NCI-H1105 treated with DMSO at 0.1 percent for 48 hours (cell line): ENCODE data around the gene EFCAB6.

ENCODE experiments used
- DNase-seq: peaks from one replicate; lab custom pipeline; 2025; lab: John Stamatoyannopoulos, UW

EFCAB6 gene

DNA sequence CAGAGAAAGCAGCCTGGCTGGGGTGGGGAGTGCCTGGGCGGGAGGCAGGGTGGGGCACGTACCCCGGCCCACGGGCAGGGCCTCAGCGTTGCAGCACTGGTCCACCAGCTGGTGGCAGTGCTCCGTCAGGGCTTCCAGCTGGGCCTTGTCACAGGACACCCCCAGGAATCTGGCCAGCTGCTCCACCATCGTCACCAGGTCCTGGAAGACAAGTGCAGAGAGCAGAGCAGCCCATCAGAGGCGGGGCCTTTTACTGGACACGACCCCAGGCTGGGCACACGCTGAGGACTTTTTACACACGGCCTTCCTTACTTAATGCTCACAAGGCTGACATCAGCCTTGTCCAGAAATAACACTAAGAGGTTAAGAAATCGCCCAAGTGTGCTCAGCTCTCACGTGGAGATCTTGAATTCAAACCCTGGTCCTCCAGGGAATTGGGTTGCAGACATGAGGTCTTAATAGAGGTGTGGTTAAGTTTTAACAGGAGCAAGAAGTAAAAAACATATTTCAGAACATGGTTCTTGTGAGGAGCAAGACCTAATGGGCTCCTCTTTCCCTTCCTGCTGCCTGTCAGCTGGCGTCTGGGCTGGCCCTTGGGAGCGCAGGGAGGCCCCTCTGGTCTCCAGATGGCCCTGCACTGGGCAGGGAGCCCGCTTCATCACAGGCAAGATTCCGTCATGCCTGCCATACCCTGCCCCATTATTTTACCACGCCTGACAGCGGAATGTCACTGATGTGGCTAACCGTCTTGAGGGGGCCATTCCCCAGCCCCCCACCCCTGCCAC lies 17.1 kb upstream of the EFCAB6 start:
- no peak for DNase-seq

DNA sequence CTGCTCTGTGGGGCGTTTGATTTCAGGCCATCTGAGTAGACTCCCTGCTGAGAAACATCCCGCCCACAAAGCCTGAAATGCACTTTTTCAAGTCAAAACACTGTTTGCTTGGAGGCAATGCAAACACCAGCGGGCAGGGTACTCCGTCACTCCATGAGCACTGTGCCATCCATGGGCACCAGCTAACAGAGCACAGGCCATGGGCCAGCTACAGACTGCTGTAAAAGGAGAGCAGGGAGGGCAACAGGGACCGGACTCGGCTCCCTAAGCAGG lies 16.6 kb upstream of the EFCAB6 start:
- DNase-seq, result no peak

DNA sequence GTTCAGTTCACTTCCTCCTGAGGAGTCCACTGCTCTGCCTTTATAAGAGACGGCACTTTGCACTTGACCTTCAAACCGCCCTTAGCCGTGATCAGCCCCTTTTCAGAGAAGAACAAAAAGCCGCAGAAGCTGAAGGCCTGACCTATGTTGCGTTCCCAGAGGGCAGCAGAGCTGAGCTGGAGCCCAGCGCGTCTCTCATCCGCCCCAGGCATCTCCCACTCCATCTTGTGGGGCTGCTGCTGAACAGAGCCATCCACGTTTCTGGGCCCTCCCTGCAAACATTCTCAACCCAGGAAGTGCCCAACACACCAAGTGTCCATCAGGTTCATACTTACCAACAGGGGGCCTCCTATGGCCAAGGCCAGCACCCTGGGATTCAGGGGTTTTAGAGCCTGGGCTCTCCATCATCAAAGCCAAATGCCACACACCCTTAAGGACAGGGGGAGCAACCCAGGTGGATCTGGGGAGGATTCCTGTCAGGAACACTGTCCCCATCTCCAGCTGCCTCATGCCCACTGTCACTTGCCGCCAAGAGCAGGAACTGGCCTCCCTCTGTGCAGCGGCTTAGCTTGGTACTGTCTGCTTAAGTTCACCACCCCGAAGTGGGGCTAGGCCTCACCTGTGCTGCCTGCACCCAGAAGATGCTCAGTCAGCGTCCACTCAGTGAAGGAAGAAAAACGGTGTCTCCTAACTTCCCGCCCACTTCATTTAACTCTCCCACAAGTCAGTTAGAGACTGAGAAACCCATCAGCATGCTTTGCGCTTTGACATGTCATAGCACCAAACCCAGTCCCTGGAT lies 16.0 kb upstream of the EFCAB6 start:
- DNase-seq, result no peak

DNA sequence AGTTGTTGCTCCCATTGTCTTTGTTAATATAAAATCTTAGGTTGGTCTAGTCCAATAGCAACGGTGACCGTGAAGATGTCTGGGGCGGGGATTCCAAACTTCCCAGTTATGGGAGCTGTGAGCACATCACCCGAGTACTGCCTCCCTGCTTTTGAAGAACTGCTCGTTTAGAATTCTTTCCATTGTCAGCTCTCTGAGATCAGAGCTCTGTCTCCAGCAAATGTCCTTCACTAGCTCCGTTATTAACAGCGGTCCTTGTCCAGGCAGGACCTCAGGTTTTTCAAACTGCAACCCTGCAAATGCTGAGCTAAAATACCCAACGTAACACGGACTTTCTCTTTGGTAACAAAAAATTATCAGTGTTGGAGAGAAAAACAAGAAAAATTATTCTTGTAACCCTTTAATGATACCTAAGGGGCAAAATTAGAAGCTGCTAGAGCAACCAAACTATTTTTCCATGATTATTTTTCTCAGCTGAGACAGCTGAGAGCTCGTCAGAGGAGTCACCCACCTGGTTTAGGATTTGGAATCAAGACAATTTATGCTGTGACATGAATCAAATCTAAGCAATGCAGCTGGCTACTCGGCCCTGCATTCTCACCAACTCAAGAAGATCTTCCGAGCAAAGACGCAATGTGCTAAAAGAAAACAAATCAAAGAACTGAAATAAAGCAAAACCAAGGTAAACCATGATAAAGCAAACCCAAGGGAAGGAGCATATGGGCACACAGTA lies 15.1 kb upstream of the EFCAB6 start:
- no peak for DNase-seq

GRCh38 chr22:43826142-43827002 lies 14.3 kb upstream of the EFCAB6 start:
- no peak for DNase-seq

DNA sequence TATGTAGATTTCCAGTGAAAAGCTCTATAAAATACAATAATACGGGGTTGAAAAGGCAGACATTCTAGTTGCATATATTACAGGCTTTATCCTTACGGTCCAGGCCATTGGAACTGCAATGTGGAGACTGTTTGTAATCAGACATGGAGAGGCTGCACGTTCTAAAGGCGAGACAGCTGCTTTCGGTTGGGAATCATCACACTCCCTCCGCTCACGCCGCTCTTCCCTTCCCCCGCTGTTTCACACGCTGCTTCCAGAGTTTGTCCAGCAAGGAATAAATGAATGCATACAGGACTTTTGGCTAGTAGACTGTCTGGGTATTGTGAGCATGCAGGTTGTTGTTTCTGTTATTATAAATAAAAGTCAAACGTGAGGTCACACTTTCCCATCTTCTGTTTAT lies 13.5 kb upstream of the EFCAB6 start:
- no peak for DNase-seq

DNA sequence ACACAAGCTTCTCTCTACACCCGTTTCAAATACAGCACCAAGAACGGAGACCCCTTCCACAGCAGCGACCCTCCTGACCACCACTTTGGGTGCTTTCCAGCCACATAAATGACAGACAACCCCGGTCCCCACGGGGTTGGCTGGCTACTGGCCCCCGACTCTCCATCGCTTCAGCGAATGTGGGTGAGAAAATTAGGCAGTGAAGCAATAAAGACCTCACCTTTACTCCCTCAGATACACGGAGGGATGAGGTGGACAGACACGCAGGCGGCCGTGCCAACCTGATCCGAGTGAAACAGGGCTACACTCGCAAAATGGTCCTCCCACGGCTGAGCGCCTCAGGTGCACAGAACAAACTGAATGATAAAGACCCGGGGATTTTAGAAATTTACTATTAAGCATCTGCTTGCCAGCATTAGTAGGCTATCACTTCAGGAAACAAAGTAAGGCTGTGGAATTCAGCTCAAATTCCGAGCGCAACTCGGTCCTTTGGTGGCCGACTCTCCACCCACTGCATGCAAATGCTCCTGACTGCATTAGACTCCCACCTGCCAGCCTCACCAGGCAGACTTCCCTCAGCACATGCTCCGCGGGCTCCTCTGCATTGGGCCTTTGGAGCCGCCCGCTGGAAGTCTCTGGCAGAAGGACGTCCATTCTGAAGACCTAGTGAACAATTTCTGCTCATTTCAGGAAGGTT lies 12.8 kb upstream of the EFCAB6 start:
- DNase-seq, result no peak

DNA sequence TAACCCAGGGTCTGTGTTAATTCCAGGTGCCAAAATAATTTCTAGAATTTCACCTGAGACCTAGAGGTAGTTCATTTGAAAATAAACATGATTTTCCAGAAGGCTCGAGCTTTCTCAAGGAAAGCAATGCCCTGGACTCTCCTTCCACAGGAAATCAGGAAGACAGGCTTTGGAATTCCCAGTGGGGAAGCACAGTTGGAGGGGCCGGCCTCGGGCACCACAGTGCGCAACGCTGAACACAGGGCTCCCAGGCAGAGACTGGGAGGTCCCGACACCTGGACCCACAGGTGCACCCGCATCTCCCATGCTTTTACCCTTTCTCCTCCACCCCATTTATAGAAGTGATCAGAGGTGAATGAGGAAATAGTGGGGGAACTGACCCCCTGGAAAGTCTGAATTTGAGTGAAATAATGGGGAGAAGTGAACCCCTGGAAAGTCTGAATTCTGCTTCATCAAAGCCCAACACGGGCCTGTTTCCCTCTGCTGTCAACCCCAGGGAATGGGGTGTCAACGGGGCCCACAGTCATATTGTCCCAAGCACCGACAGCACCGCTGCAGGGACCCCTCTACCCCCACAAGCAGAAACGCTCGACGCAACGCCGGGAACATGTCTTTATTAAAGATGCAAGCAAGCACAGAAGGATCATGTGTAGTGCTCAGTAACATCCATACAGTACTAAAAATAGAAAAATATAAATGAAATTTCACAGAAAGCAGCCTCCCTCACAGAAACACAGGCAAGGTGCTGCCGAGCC lies 12.0 kb upstream of the EFCAB6 start:
- DNase-seq, result no peak

GRCh38 chr22:43823353-43823908 lies 11.3 kb upstream of the EFCAB6 start:
- DNase-seq, result no peak

DNA sequence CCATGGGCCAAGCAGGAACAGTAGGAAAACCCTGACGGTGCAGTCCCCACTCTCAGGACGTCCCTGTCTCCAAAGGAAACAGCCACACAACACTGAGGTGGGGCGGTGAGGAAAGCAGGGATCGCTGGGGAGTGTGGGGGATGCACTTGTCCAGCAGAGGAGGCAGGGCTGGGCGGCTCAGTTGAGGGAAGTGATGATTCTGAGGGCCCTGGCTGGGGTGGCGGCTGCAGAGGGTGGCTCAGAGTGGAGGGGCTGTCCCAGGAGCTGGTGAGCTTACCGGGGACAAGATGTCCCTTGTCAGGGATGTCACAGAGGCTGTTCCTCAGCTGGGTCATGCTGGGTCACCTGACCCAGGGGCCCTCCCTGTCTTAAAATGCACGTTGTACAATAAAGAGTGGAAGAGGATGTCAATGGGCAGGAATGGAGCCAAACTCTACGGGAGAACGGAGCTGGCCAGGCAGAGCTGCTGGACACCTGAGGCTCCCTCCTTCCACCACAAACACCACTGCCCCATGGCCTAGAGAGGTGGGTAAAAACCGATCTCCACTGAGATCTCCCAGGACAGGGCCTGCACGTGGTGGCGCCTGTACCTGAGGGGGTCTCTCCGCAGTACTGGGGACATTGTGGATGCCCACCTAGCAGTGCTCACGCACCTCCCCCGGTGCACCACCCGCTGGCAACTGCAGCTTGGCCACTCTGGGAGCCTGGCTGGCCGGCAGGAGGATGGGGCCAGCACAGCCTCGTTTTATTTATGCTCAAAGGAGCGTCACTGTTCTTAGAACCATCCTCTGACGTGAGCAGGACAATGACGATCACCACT lies 9.7 kb upstream of the EFCAB6 start:
- no peak for DNase-seq

DNA sequence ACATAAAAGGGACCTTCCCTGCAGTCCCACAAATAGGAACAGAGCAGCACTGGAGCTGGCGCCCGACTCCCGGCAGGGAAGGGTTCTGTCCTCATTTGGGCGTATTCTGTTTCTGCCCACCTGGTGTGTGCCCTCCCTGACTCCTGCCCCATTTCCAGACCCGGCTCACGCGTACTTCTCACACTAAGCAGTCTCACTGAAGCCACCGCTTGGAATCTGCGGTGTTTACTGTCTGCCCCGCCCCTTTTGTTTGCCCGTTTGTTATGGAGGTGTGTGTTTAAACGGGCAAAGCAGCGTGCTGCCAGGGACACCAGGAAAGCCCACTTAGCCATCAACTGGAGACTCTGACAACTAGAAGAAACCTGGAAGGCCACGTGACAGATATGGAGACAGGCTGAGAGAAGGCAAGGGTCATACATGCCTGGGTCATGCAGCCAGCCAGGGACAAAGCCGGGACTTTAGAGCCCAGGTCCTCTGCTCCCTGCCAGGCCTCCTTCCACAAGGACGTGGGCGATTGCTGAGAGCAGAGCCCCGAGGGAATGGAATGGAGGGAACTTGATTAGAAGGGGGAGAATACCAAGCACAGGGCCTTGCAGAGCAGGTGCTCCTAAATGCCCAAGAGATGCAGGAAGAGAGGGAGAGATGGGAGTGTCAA lies 8.7 kb upstream of the EFCAB6 start:
- peak; percentile 16 for DNase-seq

- peak; percentile 40 for DNase-seq
Measured at GRCh38 chr22:43819931-43820640, 8.0 kb upstream of the EFCAB6 start.

DNA sequence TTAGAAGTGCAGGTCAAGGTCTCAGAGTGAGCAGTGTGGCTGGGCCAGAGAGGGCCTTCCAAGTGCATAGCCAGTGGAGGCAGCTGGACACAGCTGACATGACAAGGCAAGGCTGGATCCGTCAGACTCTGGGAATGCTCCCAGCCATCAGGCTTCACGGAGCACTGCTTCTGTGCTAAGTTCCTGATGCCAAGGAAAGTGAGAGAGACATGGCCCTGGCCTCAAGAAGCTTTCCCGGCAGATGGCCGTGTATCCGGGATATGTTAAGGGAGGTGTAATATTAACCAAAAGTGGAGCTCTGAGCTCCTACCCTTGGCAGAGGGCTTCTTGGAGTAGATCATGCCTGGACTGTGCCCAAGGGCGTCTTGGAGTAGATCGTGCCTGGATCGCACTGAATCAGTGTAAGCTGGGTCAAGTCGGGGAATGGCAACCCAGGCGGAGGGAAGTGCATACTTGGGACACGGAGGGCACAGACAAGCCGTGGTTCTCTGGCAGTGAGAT lies 7.4 kb upstream of the EFCAB6 start:
- no peak for DNase-seq

GRCh38 chr22:43818981-43819380 lies 6.9 kb upstream of the EFCAB6 start:
- no peak for DNase-seq

DNA sequence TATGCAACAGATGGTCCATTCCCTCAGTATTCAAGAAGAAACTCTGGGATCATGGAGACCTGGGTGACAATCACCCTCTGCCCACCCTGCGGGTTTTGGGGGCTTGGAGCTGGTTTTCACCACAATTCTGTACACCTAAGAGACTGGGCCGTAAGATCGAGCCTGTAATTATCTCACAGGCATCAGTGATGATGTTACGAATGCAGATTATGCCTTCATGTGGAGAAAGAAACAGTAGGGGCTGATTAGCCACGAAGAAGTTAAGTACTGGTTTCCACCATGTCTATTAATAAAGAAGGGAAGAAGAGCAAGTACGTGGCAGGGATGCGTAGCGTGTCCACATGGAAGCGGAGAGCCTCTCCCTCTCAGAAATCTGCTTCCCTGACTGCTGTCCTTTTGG lies 5.3 kb upstream of the EFCAB6 start:
- no peak for DNase-seq

DNA sequence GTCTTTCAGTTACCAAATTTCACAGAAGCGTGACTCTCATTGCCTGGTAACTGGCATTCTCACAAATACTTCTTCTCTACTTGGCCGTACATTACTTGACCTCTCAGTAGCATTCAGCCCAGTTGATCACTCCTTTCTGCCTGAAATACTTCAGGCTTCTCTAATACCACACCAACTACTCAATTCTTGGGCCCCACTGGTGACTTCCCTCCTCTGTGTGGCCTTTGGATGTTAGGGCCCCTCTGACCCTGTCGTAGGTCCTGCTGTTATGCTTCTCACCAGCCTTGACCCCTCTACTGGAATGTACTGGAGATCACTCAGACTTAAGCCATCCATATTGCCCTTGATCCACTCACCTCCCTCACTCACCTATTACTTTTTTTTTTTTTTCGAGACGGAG lies 2.2 kb upstream of the EFCAB6 start:
- DNase-seq, result no peak

DNA sequence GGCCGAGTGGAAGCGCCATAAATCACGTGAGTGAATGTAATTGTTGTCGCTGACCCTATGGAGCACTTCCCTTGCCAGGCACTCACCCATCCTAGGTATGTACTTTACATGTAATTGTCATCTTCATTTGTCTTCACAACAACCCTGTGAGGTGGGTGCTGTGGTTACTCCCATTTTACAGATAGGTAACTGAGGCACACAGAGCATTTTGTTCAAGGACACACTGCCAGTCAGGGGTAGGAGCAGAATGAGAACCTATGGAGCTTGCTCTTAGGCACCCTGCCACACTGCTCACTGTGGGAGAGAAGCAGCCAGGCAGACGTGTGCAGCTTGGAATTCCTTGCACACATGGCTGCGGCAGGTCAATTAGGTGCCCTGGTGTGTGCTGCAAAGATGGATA lies 785 bp upstream of the EFCAB6 start:
- DNase-seq, result no peak

GRCh38 chr22:43811777-43812148 lies 342 bp downstream of the EFCAB6 start:
- DNase-seq, result peak; percentile 15
